Transverse colon (tissue), 4 donors: Measurements from ENCODE around the gene OSCP1. TPM values are rescaled to one million over a fixed set of nuclear protein-coding genes. Genes with fewer than 3 reads are reported as not detected.

Experiments used
- DNase-seq: peaks from one replicate; pipeline ENCODE4 v3.0.0-alpha.2; 2019
- H3K27ac ChIP-seq, 4 donors: fragments of 200-600 bp; sonication (generic); 2 replicates each; pipeline ENCODE4 v1.5.1; 2016 to 2018; ENCODE audit warnings: inconsistent platforms in 4 of 4
- H3K27me3 ChIP-seq: fragments of 200-600 bp; sonication (generic); 2 replicates; pipeline ENCODE4 v1.5.1; 2017; ENCODE audit warnings: inconsistent platforms
- H3K36me3 ChIP-seq, 4 donors: fragments of 200-600 bp; sonication (generic); 2 replicates each; pipeline ENCODE4 v1.5.1; 2017 to 2019; ENCODE audit warnings: inconsistent platforms in 4 of 4
- H3K4me1 ChIP-seq, 4 donors: fragments of 200-600 bp; sonication (generic); 2 replicates each; pipeline ENCODE4 v1.5.1; 2017 to 2020; ENCODE audit warnings: inconsistent platforms in 4 of 4
- H3K4me3 ChIP-seq, 4 donors: fragments of 200-600 bp; sonication (generic); 1 replicate in 1 of 4; 2 replicates in 3 of 4; pipeline versions ENCODE4 v1.5.1 to v1.6.1; 2017 to 2019; ENCODE audit warnings: inconsistent platforms in 4 of 4
- H3K9me3 ChIP-seq, 2 donors: fragments of 200-600 bp; sonication (generic); 2 replicates each; pipeline ENCODE4 v1.5.1; 2017 to 2019; ENCODE audit warnings: inconsistent platforms in 2 of 2
- CTCF ChIP-seq, 5 experiments: fragments of 200-600 bp in 3 of 5; fragments of 450-650 bp in 2 of 5; sonication (generic) in 3 of 5; IDR thresholded peaks; 1 replicate in 2 of 5; 2 replicates in 3 of 5; pipeline ENCODE4 v1.5.1; 2016 to 2017; ENCODE audit warnings: antibody characterized with exemption in 5 of 5, inconsistent platforms in 3 of 5, mild to moderate bottlenecking in 2 of 5, moderate library complexity in 1 of 5
- EP300 ChIP-seq: sonication (generic); formaldehyde crosslinking; IDR thresholded peaks from one replicate; pipeline ENCODE4 v1.6.1; 2017; ENCODE audit warnings: antibody characterized with exemption, low read depth
- POLR2A ChIP-seq: fragments of 450-650 bp; IDR thresholded peaks from one replicate; pipeline ENCODE4 v1.6.1; 2016; ENCODE audit warnings: antibody characterized with exemption, mild to moderate bottlenecking, moderate library complexity
- POLR2AphosphoS5 ChIP-seq, 3 donors: sonication (generic); formaldehyde crosslinking; IDR thresholded peaks; one replicate each; pipeline ENCODE4 v1.6.1; 2016; ENCODE audit warnings: antibody characterized with exemption in 3 of 3
- WGBS, 2 donors: methylation state at CpG; one replicate each; pipeline ENCODE4 v1.1.5; 2018; ENCODE audit warnings: low coverage in 1 of 2; 5-methylcytosine and 5-hydroxymethylcytosine counted together
- in situ Hi-C, 4 donors: fragments of 200-750 bp; cut with MboI; loops; one replicate each; pipeline versions ENCODE4 v1.15.0 to v1.15.1; 2017; ENCODE audit warnings: low sequenced_read_pairs in 3 of 4, low pct_ligation_motif_present in 1 of 4, low pct_unique_long_range_greater_than_20kb in 1 of 4
- intact Hi-C: fragments of 100-400 bp; cut with DNase I; formaldehyde crosslinking; loops from one replicate; pipeline ENCODE4 v1.15.1; 2023; ENCODE audit warnings: low total_unique reads
- total RNA-seq, 4 donors: library from RNA; depleted of rRNA; stranded (reverse); fragments of >200 nt; gene quantifications; one replicate each; pipeline ENCODE4 v1.1.0, GENCODE V29; 2016

Gene OSCP1
- total RNA-seq, 4 donors from 2014 or later = 1.2 to 4.8 (median 3.7) TPM; not detected in 1

- TF ChIP-seq EP300 (no peak), POLR2AphosphoS5 (IDR thresholded peaks at IDR 0.05) (no peak), POLR2A (no peak), CTCF (IDR thresholded peaks at IDR 0.05) (no peak)
- in situ Hi-C loops = loop anchor here in 3 of 4 donors (5.0 to 25.0 kb wide), 4 partner anchors 84 to 309 kb away; no protein-coding TSS in a partner anchor
- Histone ChIP-seq H3K4me1 (peaks cover 0 to 9% (median 3%) of the 10 kb centered on the region in 4 donors), H3K27ac (no peak overlapping the region), H3K4me3 (no peak overlapping the region), H3K36me3 (peaks cover 0 to 7% (median 0%) of the 10 kb centered on the region in 4 donors), H3K9me3 (no peaks in the 10 kb centered on the region), H3K27me3 (no peaks in the 10 kb centered on the region)
- 86 to 89% methylated on average over 2 to 7 of the region's 7 CpGs for WGBS, 2 donors
- DNase-seq = no peak
- intact Hi-C loops = loop anchor here (2.0 to 5.0 kb wide), 2 partner anchors 79 to 324 kb away; no protein-coding TSS in a partner anchor
Observed at GRCh38 chr1:36421649-36422048, 28.6 kb downstream of the OSCP1 start.

- Histone ChIP-seq H3K27me3 (no peaks in the 10 kb centered on the region), H3K27ac (peak overlapping the region in 3 of 4 donors; percentile 10 to 50 (median 15)), H3K4me1 (peaks cover 0 to 10% (median 3%) of the 10 kb centered on the region in 4 donors), H3K4me3 (no peak overlapping the region), H3K9me3 (no peaks in the 10 kb centered on the region), H3K36me3 (peaks cover 0 to 7% (median 0%) of the 10 kb centered on the region in 4 donors)
- peak; percentile 93 for DNase-seq
- in situ Hi-C loops (loop anchor here in 3 of 4 donors (5.0 to 25.0 kb wide), 4 partner anchors 84 to 309 kb away; no protein-coding TSS in a partner anchor), intact Hi-C loops (loop anchor here (5.0 kb wide), 1 partner anchor 324 kb away; no protein-coding TSS in a partner anchor)
- WGBS, 2 donors = 20 to 60% methylated on average over 3 to 13 of the region's 13 CpGs
- TF ChIP-seq POLR2AphosphoS5 (IDR thresholded peaks at IDR 0.05) = no peak
- TF ChIP-seq CTCF (IDR thresholded peaks at IDR 0.05) = peak; percentile 91 to 95 (median 92)
Observed at GRCh38 chr1:36420836-36421317, 29.4 kb downstream of the OSCP1 start.

- intact Hi-C loops (loop anchor here (5.0 kb wide), 1 partner anchor 323 kb away; no protein-coding TSS in a partner anchor), in situ Hi-C loops (loop anchor here in 3 of 4 donors (5.0 to 25.0 kb wide), 4 partner anchors 83 to 308 kb away; no protein-coding TSS in a partner anchor)
- 23 to 56% methylated on average over 4 to 5 of the region's 5 CpGs for WGBS, 2 donors
- H3K36me3 ChIP-seq = peaks cover 0 to 7% (median 0%) of the 10 kb centered on the region in 4 donors
- peak overlapping the region in 3 of 4 donors; percentile 10 to 50 (median 15) for H3K27ac ChIP-seq
- no peak overlapping the region for H3K4me3 ChIP-seq
- TF ChIP-seq POLR2A = no peak
- no peak for TF ChIP-seq POLR2AphosphoS5 (IDR thresholded peaks at IDR 0.05)
- TF ChIP-seq EP300 = no peak
- no peak for TF ChIP-seq CTCF (IDR thresholded peaks at IDR 0.05)
- DNase-seq = no peak
- H3K9me3 ChIP-seq = no peaks in the 10 kb centered on the region
- H3K27me3 ChIP-seq = no peaks in the 10 kb centered on the region
- peaks cover 0 to 14% (median 3%) of the 10 kb centered on the region in 4 donors for H3K4me1 ChIP-seq
Observed at GRCh38 chr1:36420409-36420808, 29.8 kb downstream of the OSCP1 start.

DNA sequence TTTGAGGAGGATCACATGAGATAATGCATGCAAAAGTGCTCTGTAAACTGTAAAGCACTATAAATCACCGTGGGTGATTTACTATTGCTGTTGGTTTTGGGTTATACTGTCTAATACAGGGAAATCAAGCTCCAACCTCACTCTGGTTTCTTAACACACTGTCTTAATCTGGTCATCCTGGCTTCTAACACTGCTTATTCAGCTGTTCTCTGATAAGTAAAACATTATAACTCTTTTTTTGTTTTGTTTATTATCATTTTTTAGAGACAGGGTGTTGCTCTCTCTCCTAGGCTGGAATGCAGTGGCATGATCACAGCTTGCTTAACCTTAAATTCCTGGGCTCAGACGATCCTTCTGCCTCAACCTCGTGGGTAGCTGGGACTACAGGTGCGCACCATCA, 30.7 kb downstream of the OSCP1 start:
- intact Hi-C loops = no loop called here
- in situ Hi-C loops = loop anchor here in 2 of 4 donors (25.0 kb wide), 2 partner anchors 232 to 307 kb away; no protein-coding TSS in a partner anchor
- no peaks in the 10 kb centered on the region for H3K27me3 ChIP-seq
- H3K9me3 ChIP-seq = no peaks in the 10 kb centered on the region
- DNase-seq = no peak
- peaks cover 0 to 7% (median 0%) of the 10 kb centered on the region in 4 donors for H3K36me3 ChIP-seq
- H3K4me3 ChIP-seq = no peak overlapping the region
- H3K4me1 ChIP-seq = peaks cover 0 to 14% (median 3%) of the 10 kb centered on the region in 4 donors
- TF ChIP-seq POLR2A = no peak
- no peak for TF ChIP-seq POLR2AphosphoS5 (IDR thresholded peaks at IDR 0.05)
- no peak for TF ChIP-seq CTCF (IDR thresholded peaks at IDR 0.05)
- no peak for TF ChIP-seq EP300
- WGBS, 2 donors = 64 to 82% methylated on average over 4 of the region's 4 CpGs
- H3K27ac ChIP-seq = no peak overlapping the region
